ENCODE measurements around the gene BEND5. TPM values are rescaled to one million over a fixed set of nuclear protein-coding genes. Genes with fewer than 3 reads are reported as not detected.

Gene BEND5
- total and polyA plus RNA-seq, 2 donors (not counting 1 experiment from before 2014, with no cell fraction given), result 0.39 TPM; not detected in 1

GRCh38 chr1:48807554-48808260, 31.0 kb upstream of the BEND5 start:
- Histone ChIP-seq H3K4me3 (replicated peaks in 1 of 4; ENCODE audit: control extremely low read depth in 1 of 4, insufficient read depth in 1 of 4, low read depth in 3 of 4, low read length in 4 of 4) (no peak overlapping the region), H3K36me3 (ENCODE audit: control insufficient read depth, insufficient read depth, low read length) (no peaks in the 10 kb centered on the region), H3K79me2 (ENCODE audit: control insufficient read depth, insufficient read depth, low read length) (no peaks in the 10 kb centered on the region), H3K4me1 (ENCODE audit: control insufficient read depth, extremely low read depth, insufficient read depth, low read length) (no peaks in the 10 kb centered on the region), H3K4me2 (ENCODE audit: extremely low read depth, insufficient read depth, low read length) (no peak overlapping the region), H2AFZ (ENCODE audit: low read length) (no peak overlapping the region), H3K9me3 (ENCODE audit: control insufficient read depth, insufficient read depth, low read depth, low read length) (no peaks in the 10 kb centered on the region), H4K20me1 (ENCODE audit: control insufficient read depth, extremely low read depth, insufficient read depth, low read length) (no peaks in the 10 kb centered on the region), H3K9ac (ENCODE audit: insufficient read depth, low read length) (no peak overlapping the region), H3K27me3 (ENCODE audit: control insufficient read depth, insufficient read depth, low read length) (no peaks in the 10 kb centered on the region), H3K27ac (ENCODE audit: insufficient read depth, low read length) (no peak overlapping the region)
- DNase-seq (ENCODE audit: low read depth in 2 of 2), result no peak
- TF ChIP-seq, protein P1, sequence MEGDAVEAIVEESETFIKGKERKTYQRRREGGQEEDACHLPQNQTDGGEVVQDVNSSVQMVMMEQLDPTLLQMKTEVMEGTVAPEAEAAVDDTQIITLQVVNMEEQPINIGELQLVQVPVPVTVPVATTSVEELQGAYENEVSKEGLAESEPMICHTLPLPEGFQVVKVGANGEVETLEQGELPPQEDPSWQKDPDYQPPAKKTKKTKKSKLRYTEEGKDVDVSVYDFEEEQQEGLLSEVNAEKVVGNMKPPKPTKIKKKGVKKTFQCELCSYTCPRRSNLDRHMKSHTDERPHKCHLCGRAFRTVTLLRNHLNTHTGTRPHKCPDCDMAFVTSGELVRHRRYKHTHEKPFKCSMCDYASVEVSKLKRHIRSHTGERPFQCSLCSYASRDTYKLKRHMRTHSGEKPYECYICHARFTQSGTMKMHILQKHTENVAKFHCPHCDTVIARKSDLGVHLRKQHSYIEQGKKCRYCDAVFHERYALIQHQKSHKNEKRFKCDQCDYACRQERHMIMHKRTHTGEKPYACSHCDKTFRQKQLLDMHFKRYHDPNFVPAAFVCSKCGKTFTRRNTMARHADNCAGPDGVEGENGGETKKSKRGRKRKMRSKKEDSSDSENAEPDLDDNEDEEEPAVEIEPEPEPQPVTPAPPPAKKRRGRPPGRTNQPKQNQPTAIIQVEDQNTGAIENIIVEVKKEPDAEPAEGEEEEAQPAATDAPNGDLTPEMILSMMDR (conservative IDR thresholded peaks at IDR 0.05 in 1 of 2, IDR thresholded peaks at IDR 0.05 in 1 of 2; ENCODE audit: low read depth in 1 of 2, low read length in 2 of 2), result no peak
- no peak for TF ChIP-seq EZH2 (IDR thresholded peaks at IDR 0.05; ENCODE audit: low read length, missing control alignments)

- TF ChIP-seq, protein P1 (conservative IDR thresholded peaks at IDR 0.05 in 1 of 2, IDR thresholded peaks at IDR 0.05 in 1 of 2; ENCODE audit: low read depth in 1 of 2, low read length in 2 of 2), result no peak
- no peak for TF ChIP-seq EZH2 (IDR thresholded peaks at IDR 0.05; ENCODE audit: low read length, missing control alignments)
- Histone ChIP-seq H3K4me2 (ENCODE audit: extremely low read depth, insufficient read depth, low read length) (no peak overlapping the region), H3K27ac (ENCODE audit: insufficient read depth, low read length) (no peak overlapping the region), H2AFZ (ENCODE audit: low read length) (no peak overlapping the region), H3K9me3 (ENCODE audit: control insufficient read depth, insufficient read depth, low read depth, low read length) (no peaks in the 10 kb centered on the region), H3K4me3 (replicated peaks in 1 of 4; ENCODE audit: control extremely low read depth in 1 of 4, insufficient read depth in 1 of 4, low read depth in 3 of 4, low read length in 4 of 4) (no peak overlapping the region), H3K79me2 (ENCODE audit: control insufficient read depth, insufficient read depth, low read length) (no peaks in the 10 kb centered on the region), H3K27me3 (ENCODE audit: control insufficient read depth, insufficient read depth, low read length) (no peaks in the 10 kb centered on the region), H3K9ac (ENCODE audit: insufficient read depth, low read length) (no peak overlapping the region), H4K20me1 (ENCODE audit: control insufficient read depth, extremely low read depth, insufficient read depth, low read length) (no peaks in the 10 kb centered on the region), H3K4me1 (ENCODE audit: control insufficient read depth, extremely low read depth, insufficient read depth, low read length) (no peaks in the 10 kb centered on the region), H3K36me3 (ENCODE audit: control insufficient read depth, insufficient read depth, low read length) (no peaks in the 10 kb centered on the region)
- DNase-seq (ENCODE audit: low read depth in 2 of 2), result no peak
Observed at GRCh38 chr1:48803474-48803873, 26.8 kb upstream of the BEND5 start.

- TF ChIP-seq, protein P1 (conservative IDR thresholded peaks at IDR 0.05 in 1 of 2, IDR thresholded peaks at IDR 0.05 in 1 of 2; ENCODE audit: low read depth in 1 of 2, low read length in 2 of 2), result no peak
- no peak for TF ChIP-seq EZH2 (IDR thresholded peaks at IDR 0.05; ENCODE audit: low read length, missing control alignments)
Observed at GRCh38 chr1:48794816-48795215, 18.1 kb upstream of the BEND5 start.

More at GRCh38 chr1:48794816-48795215, 18.1 kb upstream of the BEND5 start:
- no peak overlapping the region for H3K4me2 ChIP-seq (ENCODE audit: extremely low read depth, insufficient read depth, low read length)
- DNase-seq (ENCODE audit: low read depth in 2 of 2), result no peak
- H3K9ac ChIP-seq (ENCODE audit: insufficient read depth, low read length), result no peak overlapping the region
- no peaks in the 10 kb centered on the region for H3K36me3 ChIP-seq (ENCODE audit: control insufficient read depth, insufficient read depth, low read length)
- H2AFZ ChIP-seq (ENCODE audit: low read length), result no peak overlapping the region
- no peaks in the 10 kb centered on the region for H3K27me3 ChIP-seq (ENCODE audit: control insufficient read depth, insufficient read depth, low read length)
- H4K20me1 ChIP-seq (ENCODE audit: control insufficient read depth, extremely low read depth, insufficient read depth, low read length), result no peaks in the 10 kb centered on the region
- no peaks in the 10 kb centered on the region for H3K4me1 ChIP-seq (ENCODE audit: control insufficient read depth, extremely low read depth, insufficient read depth, low read length)
- H3K4me3 ChIP-seq (replicated peaks in 1 of 4; ENCODE audit: control extremely low read depth in 1 of 4, insufficient read depth in 1 of 4, low read depth in 3 of 4, low read length in 4 of 4), result no peak overlapping the region
- H3K9me3 ChIP-seq (ENCODE audit: control insufficient read depth, insufficient read depth, low read depth, low read length), result no peaks in the 10 kb centered on the region
- H3K79me2 ChIP-seq (ENCODE audit: control insufficient read depth, insufficient read depth, low read length), result no peaks in the 10 kb centered on the region
- H3K27ac ChIP-seq (ENCODE audit: insufficient read depth, low read length), result no peak overlapping the region

Data from fibroblast of lung (primary cell).